CD14-positive monocyte (primary cell): Measurements from ENCODE around the gene NFIL3. TPM values are rescaled to one million over a fixed set of nuclear protein-coding genes. Genes with fewer than 3 reads are reported as not detected.

Source experiments
- DNase-seq, 3 donors: peaks; one replicate each; pipeline ENCODE4 v3.0.0-alpha.2; 2011 to 2022
- H2AFZ ChIP-seq: 2 replicates; pipeline ENCODE4 v1.6.0; 2012; ENCODE audit warnings: mild to moderate bottlenecking, low read depth, low read length, inconsistent platforms; ENCODE audit not compliant: insufficient read depth, poor library complexity, severe bottlenecking
- H3K27ac ChIP-seq, 2 donors: 1 replicate in 1 of 2; 2 replicates in 1 of 2; pipeline ENCODE4 v1.5.1; 2012 to 2013; ENCODE audit warnings: low read length in 2 of 2, control low read depth in 1 of 2, inconsistent platforms in 1 of 2, low read depth in 1 of 2, mild to moderate bottlenecking in 1 of 2
- H3K27me3 ChIP-seq, 2 donors: one replicate each; pipeline versions ENCODE4 v1.6.0 to v1.6.1; 2011 to 2013; ENCODE audit warnings: low read length in 2 of 2; ENCODE audit not compliant: control insufficient read depth in 2 of 2, insufficient read depth in 2 of 2
- H3K36me3 ChIP-seq, 2 donors: replicated peaks in 1 of 2; 1 replicate in 1 of 2; 2 replicates in 1 of 2; pipeline versions ENCODE4 v1.5.1 to v1.6.1; 2012 to 2013; ENCODE audit warnings: low read length in 2 of 2, control low read depth in 1 of 2, inconsistent platforms in 1 of 2, mild to moderate bottlenecking in 1 of 2; ENCODE audit not compliant: insufficient read depth in 2 of 2, control insufficient read depth in 1 of 2
- H3K4me1 ChIP-seq, 2 donors: 1 replicate in 1 of 2; 2 replicates in 1 of 2; pipeline versions ENCODE4 v1.5.1 to v1.6.1; 2012 to 2013; ENCODE audit warnings: low read length in 2 of 2, control low read depth in 1 of 2, inconsistent platforms in 1 of 2, mild to moderate bottlenecking in 1 of 2, moderate library complexity in 1 of 2; ENCODE audit not compliant: insufficient read depth in 2 of 2, control insufficient read depth in 1 of 2
- H3K4me2 ChIP-seq: replicated peaks from 2 replicates; pipeline ENCODE3; 2012; ENCODE audit warnings: low read length, moderate library complexity, mild to moderate bottlenecking; ENCODE audit not compliant: poor library complexity, severe bottlenecking; ENCODE audit errors: extremely low read depth
- H3K4me3 ChIP-seq, 3 experiments: fragments of 200-600 bp in 1 of 3; sonication (generic) in 1 of 3; replicated peaks in 1 of 3; 1 replicate in 2 of 3; 2 replicates in 1 of 3; pipeline ENCODE4 v1.5.1; 2011 to 2013; ENCODE audit warnings: low read length in 3 of 3, mild to moderate bottlenecking in 3 of 3, control low read depth in 2 of 3, low read depth in 2 of 3, inconsistent platforms in 1 of 3, moderate library complexity in 1 of 3
- H3K79me2 ChIP-seq: 2 replicates; pipeline ENCODE4 v1.6.0; 2012; ENCODE audit warnings: mild to moderate bottlenecking, control low read depth, inconsistent platforms, low read length, moderate library complexity; ENCODE audit not compliant: insufficient read depth
- H3K9ac ChIP-seq: 2 replicates; pipeline ENCODE4 v1.6.0; 2017; ENCODE audit warnings: low read length, mild to moderate bottlenecking; ENCODE audit not compliant: insufficient read depth, poor library complexity, severe bottlenecking
- H3K9me3 ChIP-seq, 2 donors: replicated peaks in 1 of 2; 1 replicate in 1 of 2; 2 replicates in 1 of 2; pipeline versions ENCODE4 v1.5.1 to v1.6.1; 2012 to 2013; ENCODE audit warnings: low read length in 2 of 2, control low read depth in 1 of 2; ENCODE audit not compliant: control insufficient read depth in 1 of 2, insufficient read depth in 1 of 2
- H4K20me1 ChIP-seq: 2 replicates; pipeline ENCODE4 v1.6.0; 2012; ENCODE audit warnings: mild to moderate bottlenecking, low read length, control low read depth, moderate library complexity; ENCODE audit not compliant: insufficient read depth
- H3K27ac Mint-ChIP-seq, 7 donors: one replicate each; pipeline ENCODE4 v1.8.0; 2020; ENCODE audit warnings: mild to moderate bottlenecking in 7 of 7, mixed read lengths in 7 of 7, moderate library complexity in 6 of 7, inconsistent platforms in 2 of 7
- H3K27me3 Mint-ChIP-seq, 3 donors: one replicate each; pipeline ENCODE4 v1.8.0; 2021 to 2022; ENCODE audit warnings: low read depth in 3 of 3, mild to moderate bottlenecking in 3 of 3, mixed read lengths in 3 of 3, moderate library complexity in 3 of 3, inconsistent platforms in 1 of 3
- H3K36me3 Mint-ChIP-seq, 2 donors: one replicate each; pipeline ENCODE4 v1.8.0; 2020; ENCODE audit warnings: mixed read lengths in 2 of 2, inconsistent platforms in 1 of 2, mild to moderate bottlenecking in 1 of 2
- H3K4me1 Mint-ChIP-seq: one replicate; pipeline ENCODE4 v1.8.0; 2020; ENCODE audit warnings: mild to moderate bottlenecking, mixed read lengths
- H3K4me3 Mint-ChIP-seq, 2 donors: one replicate each; pipeline ENCODE4 v1.8.0; 2020; ENCODE audit warnings: mild to moderate bottlenecking in 2 of 2, mixed read lengths in 2 of 2, moderate library complexity in 1 of 2
- H3K9me3 Mint-ChIP-seq, 7 donors: one replicate each; pipeline ENCODE4 v1.8.0; 2020 to 2022; ENCODE audit warnings: mixed read lengths in 7 of 7, mild to moderate bottlenecking in 6 of 7, moderate library complexity in 6 of 7, inconsistent platforms in 2 of 7
- CTCF ChIP-seq: fragments of 200-600 bp; IDR thresholded peaks from one replicate; pipeline ENCODE4 v1.8.0; 2022; ENCODE audit warnings: antibody characterized with exemption, mild to moderate bottlenecking
- WGBS: methylation state at CpG from one replicate; pipeline ENCODE4 v1.1.5; 2013; ENCODE audit warnings: missing lambda C conversion rate; ENCODE audit not compliant: insufficient coverage; 5-methylcytosine and 5-hydroxymethylcytosine counted together
- intact Hi-C, 2 donors: fragments of 100-400 bp; cut with micrococcal nuclease; formaldehyde crosslinking; loops; one replicate each; pipeline versions ENCODE4 v1.15.0 to v1.15.1; 2023
- polyA plus RNA-seq, 3 donors: library from polyadenylated mRNA; depleted of rRNA in 1 of 3; unstranded in 2 of 3; stranded (reverse) in 1 of 3; fragments of 300-500 nt in 2 of 3; fragments of >200 nt in 1 of 3; fragmentation: Illumina TruSeq in 2 of 3; gene quantifications; 1 replicate in 2 of 3; 2 replicates in 1 of 3; pipeline ENCODE4 v1.2.3, GENCODE V29; 2012 to 2021

Gene NFIL3
- polyA plus RNA-seq, 3 donors = 18.6 to 253 (median 64.0) TPM

GRCh38 chr9:91443321-91443993 is 19.8 kb upstream of the NFIL3 start:
- Histone ChIP-seq H3K4me3 (no peak overlapping the region), H3K4me2 (no peak overlapping the region), H3K9me3 (peaks cover 13 to 29% of the 10 kb centered on the region in 2 donors), H3K27me3 (no peaks in the 10 kb centered on the region), H3K79me2 (no peaks in the 10 kb centered on the region), H3K36me3 (no peaks in the 10 kb centered on the region), H3K27ac (no peak overlapping the region), H3K9ac (no peak overlapping the region), H2AFZ (no peak overlapping the region), H4K20me1 (no peaks in the 10 kb centered on the region), H3K4me1 (no peaks in the 10 kb centered on the region)
- Mint-ChIP-seq H3K4me1 (peaks cover 6% of the 10 kb centered on the region), H3K27me3 (peaks cover 0 to 12% (median 8%) of the 10 kb centered on the region in 3 donors), H3K27ac (no peak overlapping the region), H3K9me3 (peaks cover 16 to 31% (median 26%) of the 10 kb centered on the region in 7 donors), H3K4me3 (no peak overlapping the region), H3K36me3 (no peaks in the 10 kb centered on the region)
- no peak for TF ChIP-seq CTCF
- no peak for DNase-seq
- WGBS = 98% methylated on average over 6 of the region's 8 CpGs
- intact Hi-C loops = no loop called here

DNA sequence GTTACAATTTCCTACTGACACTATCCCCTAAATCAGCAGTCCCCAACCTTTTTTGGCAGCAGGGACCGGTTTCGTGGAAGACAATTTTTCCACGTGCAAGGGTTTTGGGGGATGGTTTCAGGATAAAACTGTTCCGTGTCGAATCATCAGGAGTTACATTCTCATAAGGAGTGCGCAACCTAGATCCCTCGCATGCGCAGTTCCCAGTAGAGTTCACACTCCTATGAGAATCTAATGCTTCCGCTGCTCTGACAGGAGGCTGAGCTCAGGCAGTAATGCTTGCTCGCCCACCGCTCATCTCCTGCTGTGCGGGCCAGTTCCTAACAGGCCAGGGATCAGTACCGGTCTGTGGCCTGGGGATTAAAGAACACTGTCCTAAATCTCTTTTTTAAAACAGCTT is 13.2 kb upstream of the NFIL3 start:
- no peak overlapping the region for H3K4me3 Mint-ChIP-seq
- H3K27me3 Mint-ChIP-seq = peaks cover 1 to 7% (median 6%) of the 10 kb centered on the region in 3 donors
- no peaks in the 10 kb centered on the region for H4K20me1 ChIP-seq
- no peaks in the 10 kb centered on the region for H3K9me3 Mint-ChIP-seq
- H3K4me2 ChIP-seq = no peak overlapping the region
- no peak overlapping the region for H3K27ac ChIP-seq
- no peaks in the 10 kb centered on the region for H3K27me3 ChIP-seq
- no peaks in the 10 kb centered on the region for H3K4me1 ChIP-seq
- H3K9ac ChIP-seq = no peak overlapping the region
- WGBS = 96% methylated on average over 6 of the region's 13 CpGs
- H3K36me3 Mint-ChIP-seq = no peaks in the 10 kb centered on the region
- no peaks in the 10 kb centered on the region for H3K9me3 ChIP-seq
- H3K4me1 Mint-ChIP-seq = peaks cover 10% of the 10 kb centered on the region
- no peak overlapping the region for H3K4me3 ChIP-seq
- intact Hi-C loops = loop anchor here in 1 of 2 donors (10.0 kb wide), 1 partner anchor 402 kb away; no protein-coding TSS in a partner anchor
- H3K27ac Mint-ChIP-seq = no peak overlapping the region
- H3K79me2 ChIP-seq = no peaks in the 10 kb centered on the region
- no peak overlapping the region for H2AFZ ChIP-seq
- H3K36me3 ChIP-seq = no peaks in the 10 kb centered on the region
- no peak for TF ChIP-seq CTCF
- no peak for DNase-seq
